H9 (cell line): ENCODE measurements around the gene SLC36A3. TPM values are rescaled to one million over a fixed set of nuclear protein-coding genes. Genes with fewer than 3 reads are reported as not detected.

Experiments
- DNase-seq: peaks from one replicate; pipeline ENCODE4 v3.0.0-alpha.2; 2017
- H2AFZ ChIP-seq: one replicate; pipeline ENCODE4 v1.6.1; 2013; ENCODE audit warnings: mild to moderate bottlenecking, low read length, control low read depth, moderate library complexity
- H2AK5ac ChIP-seq: 2 replicates; pipeline ENCODE4 v1.6.1; 2013; ENCODE audit warnings: low read length, control low read depth, mixed read lengths; ENCODE audit not compliant: insufficient read length
- H2BK120ac ChIP-seq: one replicate; pipeline ENCODE4 v1.6.1; 2013; ENCODE audit warnings: low read depth, mild to moderate bottlenecking, low read length, control low read depth, inconsistent platforms; ENCODE audit not compliant: poor library complexity, severe bottlenecking
- H2BK12ac ChIP-seq: 2 replicates; pipeline ENCODE4 v1.6.1; 2013; ENCODE audit warnings: low read length, control low read depth, mixed read lengths, low read depth; ENCODE audit not compliant: insufficient read length
- H2BK15ac ChIP-seq: 2 replicates; pipeline ENCODE4 v1.6.1; 2013; ENCODE audit warnings: low read depth, low read length, control low read depth
- H2BK20ac ChIP-seq: one replicate; pipeline ENCODE4 v1.6.1; 2013; ENCODE audit warnings: low read depth, mild to moderate bottlenecking, low read length, control low read depth, inconsistent platforms; ENCODE audit not compliant: poor library complexity, severe bottlenecking
- H2BK5ac ChIP-seq: 2 replicates; pipeline ENCODE4 v1.6.1; 2013; ENCODE audit warnings: low read length, control low read depth, mixed read lengths; ENCODE audit not compliant: insufficient read length
- H3K14ac ChIP-seq: 2 replicates; pipeline ENCODE4 v1.6.1; 2013; ENCODE audit warnings: low read length, control low read depth; ENCODE audit not compliant: insufficient read depth
- H3K18ac ChIP-seq: 2 replicates; pipeline ENCODE4 v1.6.1; 2013; ENCODE audit warnings: low read depth, mild to moderate bottlenecking, mixed read lengths, low read length, control low read depth; ENCODE audit not compliant: insufficient read length
- H3K23ac ChIP-seq: 2 replicates; pipeline ENCODE4 v1.6.1; 2013; ENCODE audit warnings: low read length, control low read depth, mixed read lengths, low read depth; ENCODE audit not compliant: insufficient read length
- H3K23me2 ChIP-seq: 2 replicates; pipeline ENCODE4 v1.6.1; 2013; ENCODE audit warnings: low read depth, mild to moderate bottlenecking, mixed read lengths, low read length, control low read depth; ENCODE audit not compliant: insufficient read length, poor library complexity, severe bottlenecking
- H3K27ac ChIP-seq: 2 replicates; pipeline ENCODE4 v1.5.1; 2013; ENCODE audit warnings: low read length, control low read depth, mixed read lengths, low read depth; ENCODE audit not compliant: insufficient read length
- H3K27me3 ChIP-seq: 2 replicates; pipeline ENCODE4 v1.6.1; 2013; ENCODE audit warnings: low read length, control low read depth, inconsistent platforms; ENCODE audit not compliant: insufficient read depth
- H3K4ac ChIP-seq: 2 replicates; pipeline ENCODE4 v1.6.1; 2013; ENCODE audit warnings: low read depth, mild to moderate bottlenecking, control low read depth, inconsistent platforms, low read length, moderate library complexity
- H3K4me1 ChIP-seq: 2 replicates; pipeline ENCODE4 v1.6.1; 2013; ENCODE audit warnings: low read length, control low read depth, inconsistent platforms; ENCODE audit not compliant: insufficient read depth
- H3K4me2 ChIP-seq: 2 replicates; pipeline ENCODE4 v1.6.1; 2013; ENCODE audit warnings: low read length, control low read depth, mixed read lengths; ENCODE audit not compliant: insufficient read length, insufficient read depth
- H3K56ac ChIP-seq: 2 replicates; pipeline ENCODE4 v1.6.1; 2013; ENCODE audit warnings: low read depth, mild to moderate bottlenecking, mixed read lengths, low read length, control low read depth; ENCODE audit not compliant: insufficient read length
- H3K79me1 ChIP-seq: 2 replicates; pipeline ENCODE4 v1.6.1; 2013; ENCODE audit warnings: low read depth, mild to moderate bottlenecking, moderate library complexity, low read length, control low read depth, inconsistent platforms; ENCODE audit not compliant: insufficient read depth, poor library complexity, severe bottlenecking
- H3K79me2 ChIP-seq: 2 replicates; pipeline ENCODE4 v1.6.1; 2013; ENCODE audit warnings: low read length, control low read depth, inconsistent platforms; ENCODE audit not compliant: insufficient read depth
- H3K9ac ChIP-seq: 2 replicates; pipeline ENCODE4 v1.6.1; 2013; ENCODE audit warnings: low read length, control low read depth, mixed read lengths; ENCODE audit not compliant: insufficient read length; ENCODE audit errors: extremely low read depth
- H3K9me3 ChIP-seq: one replicate; pipeline ENCODE4 v1.6.1; 2013; ENCODE audit warnings: low read depth, low read length, inconsistent platforms; ENCODE audit not compliant: control insufficient read depth
- H3T11ph ChIP-seq: one replicate; pipeline ENCODE4 v1.6.1; 2013; ENCODE audit warnings: mild to moderate bottlenecking, low read length, control low read depth, inconsistent platforms
- H4K20me1 ChIP-seq: one replicate; pipeline ENCODE4 v1.6.1; 2013; ENCODE audit not compliant: control insufficient read depth, insufficient read length, insufficient read depth
- H4K5ac ChIP-seq: 2 replicates; pipeline ENCODE4 v1.6.1; 2013; ENCODE audit warnings: low read depth, mild to moderate bottlenecking, mixed read lengths, low read length, control low read depth; ENCODE audit not compliant: insufficient read length
- H4K8ac ChIP-seq: replicated peaks from 2 replicates; pipeline ENCODE4 v1.6.1; 2013; ENCODE audit warnings: low read length, control low read depth, mixed read lengths, low read depth; ENCODE audit not compliant: insufficient read length
- H4K91ac ChIP-seq: 2 replicates; pipeline ENCODE4 v1.6.1; 2013; ENCODE audit warnings: low read depth, mild to moderate bottlenecking, moderate library complexity, mixed read lengths, low read length, control low read depth; ENCODE audit not compliant: insufficient read length
- H3K27ac Mint-ChIP-seq, 3 experiments: 2 replicates in 2 of 3; 3 replicates in 1 of 3; pipeline ENCODE4 v1.8.0; 2020 to 2021; ENCODE audit warnings: mixed read lengths in 3 of 3, mild to moderate bottlenecking in 1 of 3, moderate library complexity in 1 of 3
- H3K27me3 Mint-ChIP-seq: 2 replicates; pipeline ENCODE4 v1.8.0; 2021; ENCODE audit warnings: low read depth, mild to moderate bottlenecking, moderate library complexity, mixed read lengths
- H3K36me3 Mint-ChIP-seq, 3 experiments: 2 replicates in 2 of 3; 3 replicates in 1 of 3; pipeline ENCODE4 v1.8.0; 2020 to 2021; ENCODE audit warnings: low read depth in 3 of 3, mixed read lengths in 3 of 3; ENCODE audit not compliant: insufficient read depth in 1 of 3
- H3K4me1 Mint-ChIP-seq, 2 experiments: 2 replicates each; pipeline ENCODE4 v1.8.0; 2020; ENCODE audit warnings: mixed read lengths in 2 of 2
- H3K4me3 Mint-ChIP-seq, 2 experiments: 2 replicates in 1 of 2; 3 replicates in 1 of 2; pipeline ENCODE4 v1.8.0; 2020 to 2021; ENCODE audit warnings: mild to moderate bottlenecking in 2 of 2, mixed read lengths in 2 of 2, moderate library complexity in 1 of 2
- H3K9me3 Mint-ChIP-seq, 2 experiments: 2 replicates in 1 of 2; 3 replicates in 1 of 2; pipeline ENCODE4 v1.8.0; 2020; ENCODE audit warnings: mild to moderate bottlenecking in 2 of 2, mixed read lengths in 2 of 2, moderate library complexity in 1 of 2
- CTCF ChIP-seq: fragments of 200-600 bp; sonication (generic); conservative IDR thresholded peaks from 3 replicates; pipeline ENCODE4 v1.8.0; 2021; ENCODE audit warnings: antibody characterized with exemption, mild to moderate bottlenecking
- WGBS: extraction: QIAGEN DNeasy Blood & Tissue Kit; methylation state at CpG from one replicate; pipeline ENCODE4 v1.1.7; 2013; ENCODE audit warnings: missing lambda C conversion rate, low lambda C conversion rate, mixed read lengths; ENCODE audit not compliant: insufficient read length; ENCODE audit errors: extremely low coverage; 5-methylcytosine and 5-hydroxymethylcytosine counted together
- total RNA-seq: library from RNA; stranded (reverse); gene quantifications from 2 replicates; pipeline ENCODE4 v1.2.1, GENCODE V29; 2021

SLC36A3 gene
- total RNA-seq, 1 experiment from 2014 or later, result not detected

GRCh38 chr5:151313357-151313756 is 9.8 kb upstream of the SLC36A3 start:
- H3K4me2 ChIP-seq, result no peak overlapping the region
- no peak overlapping the region for H2BK20ac ChIP-seq
- no peak overlapping the region for H3K23ac ChIP-seq
- no peaks in the 10 kb centered on the region for H3K23me2 ChIP-seq
- no peak overlapping the region for H3K18ac ChIP-seq
- H3K9ac ChIP-seq, result no peak overlapping the region
- H3K9me3 Mint-ChIP-seq, result peaks cover 5 to 12% of the 10 kb centered on the region in 2 experiments; a peak in 3 of 5 replicates
- H2BK15ac ChIP-seq, result no peak overlapping the region
- H4K8ac ChIP-seq, result no peak overlapping the region
- no peak overlapping the region for H4K5ac ChIP-seq
- no peak overlapping the region for H3K14ac ChIP-seq
- H3K79me2 ChIP-seq, result no peaks in the 10 kb centered on the region
- H2BK12ac ChIP-seq, result no peak overlapping the region
- no peak for TF ChIP-seq CTCF
- H2BK5ac ChIP-seq, result no peak overlapping the region
- no peak overlapping the region for H3K56ac ChIP-seq
- no peak overlapping the region for H2AFZ ChIP-seq
- H3T11ph ChIP-seq, result no peak overlapping the region
- no peak overlapping the region for H3K4ac ChIP-seq
- no peaks in the 10 kb centered on the region; the same call in 1 of the 2 replicates for H3K27me3 Mint-ChIP-seq
- H2BK120ac ChIP-seq, result no peak overlapping the region
- H3K27ac ChIP-seq, result no peak overlapping the region
- 0 out of 7 replicates have a peak overlapping the region, but pooled peaks of 1 of the 3 experiments have one; percentile 94 for H3K27ac Mint-ChIP-seq
- no peak overlapping the region for H4K91ac ChIP-seq
- peaks cover 0 to 4% (median 0%) of the 10 kb centered on the region in 3 experiments; a peak in 1 of 7 replicates for H3K36me3 Mint-ChIP-seq
- no peaks in the 10 kb centered on the region for H4K20me1 ChIP-seq
- H3K4me1 ChIP-seq, result no peaks in the 10 kb centered on the region
- DNase-seq, result no peak
- H2AK5ac ChIP-seq, result no peak overlapping the region
- WGBS, result no CpG with 5 or more reads among the region's 2 CpGs
- no peaks in the 10 kb centered on the region for H3K79me1 ChIP-seq
- no peaks in the 10 kb centered on the region for H3K9me3 ChIP-seq
- no peaks in the 10 kb centered on the region for H3K27me3 ChIP-seq
- H3K4me3 Mint-ChIP-seq, result no peak overlapping the region
- H3K4me1 Mint-ChIP-seq, result peaks cover 19 to 20% of the 10 kb centered on the region in 2 experiments
